Fibroblast of villous mesenchyme (primary cell): ENCODE measurements around the gene HAUS8. TPM values are rescaled to one million over a fixed set of nuclear protein-coding genes. Genes with fewer than 3 reads are reported as not detected.

Source experiments
- DNase-seq: peaks from one replicate; pipeline ENCODE4 v3.0.0-alpha.2; 2010; ENCODE audit warnings: low read depth
- H3K4me3 ChIP-seq: 2 replicates; pipeline ENCODE4 v1.5.1; 2011; ENCODE audit warnings: low read depth, mild to moderate bottlenecking, low read length
- CTCF ChIP-seq: IDR thresholded peaks from 2 replicates; pipeline ENCODE4 v1.5.1; 2012; ENCODE audit warnings: low read depth, mild to moderate bottlenecking, low read length; ENCODE audit not compliant: insufficient read depth
- total RNA-seq: library from RNA; depleted of rRNA; stranded (reverse); fragments of >200 nt; gene quantifications from 2 replicates; pipeline ENCODE4 v1.2.3, GENCODE V29; 2012

The HAUS8 gene
- total RNA-seq, 1 donor: 3.5 TPM

GRCh38 chr19:17080440-17080801 lies 5.2 kb upstream of the HAUS8 start:
- H3K4me3 ChIP-seq: peak overlapping the region; percentile 66
- no peak for DNase-seq
- TF ChIP-seq CTCF: no peak

- peak; percentile 73 for TF ChIP-seq CTCF
- peak; percentile 99 for DNase-seq
- H3K4me3 ChIP-seq: peak overlapping the region; percentile 66
Measured at GRCh38 chr19:17079710-17080439, 4.6 kb upstream of the HAUS8 start.

- H3K4me3 ChIP-seq: peak overlapping the region; percentile 66
- TF ChIP-seq CTCF: no peak
- no peak for DNase-seq
Measured at GRCh38 chr19:17078920-17079709, 3.9 kb upstream of the HAUS8 start.

GRCh38 chr19:17078036-17078919 lies 3.0 kb upstream of the HAUS8 start:
- TF ChIP-seq CTCF: no peak
- DNase-seq: no peak
- no peak overlapping the region for H3K4me3 ChIP-seq

- TF ChIP-seq CTCF: no peak
- DNase-seq: no peak
- peak overlapping the region; percentile 97 for H3K4me3 ChIP-seq
Measured at GRCh38 chr19:17077447-17078028, 2.3 kb upstream of the HAUS8 start.

- no peak for TF ChIP-seq CTCF
Measured at GRCh38 chr19:17076543-17076991, 1.3 kb upstream of the HAUS8 start.

More at GRCh38 chr19:17076543-17076991, 1.3 kb upstream of the HAUS8 start:
- H3K4me3 ChIP-seq: peak overlapping the region; percentile 97
- DNase-seq: no peak
